BJ (cell line): ENCODE results near the gene PIAS4. TPM values are rescaled to one million over a fixed set of nuclear protein-coding genes. Genes with fewer than 3 reads are reported as not detected.

ENCODE experiments used
- CTCF ChIA-PET: fragments of 350-600 bp; formaldehyde crosslinking; extraction: SDS; loops from one replicate; lab custom pipeline; 2021; ENCODE audit warnings: antibody characterized with exemption, inconsistent platforms; lab: Yijun Ruan, JAX
- POLR2A ChIA-PET: fragments of 300-600 bp; sonication (Branson Sonifier 250); formaldehyde crosslinking; extraction: SDS; loops from one replicate; lab custom pipeline; 2021; ENCODE audit warnings: antibody characterized with exemption; lab: Charles Lee
- DNase-seq: peaks from one replicate; pipeline ENCODE4 v3.0.0-alpha.2; 2011; ENCODE audit warnings: low read depth
- H3K27me3 ChIP-seq: 2 replicates; pipeline ENCODE4 v1.6.0; 2011; ENCODE audit warnings: low read length; ENCODE audit not compliant: control insufficient read depth, insufficient read depth
- H3K36me3 ChIP-seq: 2 replicates; pipeline ENCODE4 v1.5.1; 2011; ENCODE audit warnings: low read length; ENCODE audit not compliant: control insufficient read depth, insufficient read depth
- H3K4me3 ChIP-seq: 2 replicates; pipeline ENCODE4 v1.5.1; 2011; ENCODE audit warnings: low read depth, mild to moderate bottlenecking, control low read depth, low read length
- polyA plus RNA-seq: library from polyadenylated mRNA; depleted of rRNA; stranded (reverse); fragments of >200 nt; gene quantifications from 2 replicates; pipeline ENCODE4 v1.2.3, GENCODE V29; 2011
- TF ChIP-seq, protein P1 (sequence below): IDR thresholded peaks from 2 replicates; pipeline ENCODE4 v1.5.1; 2011; ENCODE audit warnings: low read depth, mild to moderate bottlenecking, control low read depth, inconsistent platforms, low read length, moderate library complexity; ENCODE audit not compliant: insufficient read depth

The PIAS4 gene
- polyA plus RNA-seq, 1 experiment: 18.2 TPM

DNA sequence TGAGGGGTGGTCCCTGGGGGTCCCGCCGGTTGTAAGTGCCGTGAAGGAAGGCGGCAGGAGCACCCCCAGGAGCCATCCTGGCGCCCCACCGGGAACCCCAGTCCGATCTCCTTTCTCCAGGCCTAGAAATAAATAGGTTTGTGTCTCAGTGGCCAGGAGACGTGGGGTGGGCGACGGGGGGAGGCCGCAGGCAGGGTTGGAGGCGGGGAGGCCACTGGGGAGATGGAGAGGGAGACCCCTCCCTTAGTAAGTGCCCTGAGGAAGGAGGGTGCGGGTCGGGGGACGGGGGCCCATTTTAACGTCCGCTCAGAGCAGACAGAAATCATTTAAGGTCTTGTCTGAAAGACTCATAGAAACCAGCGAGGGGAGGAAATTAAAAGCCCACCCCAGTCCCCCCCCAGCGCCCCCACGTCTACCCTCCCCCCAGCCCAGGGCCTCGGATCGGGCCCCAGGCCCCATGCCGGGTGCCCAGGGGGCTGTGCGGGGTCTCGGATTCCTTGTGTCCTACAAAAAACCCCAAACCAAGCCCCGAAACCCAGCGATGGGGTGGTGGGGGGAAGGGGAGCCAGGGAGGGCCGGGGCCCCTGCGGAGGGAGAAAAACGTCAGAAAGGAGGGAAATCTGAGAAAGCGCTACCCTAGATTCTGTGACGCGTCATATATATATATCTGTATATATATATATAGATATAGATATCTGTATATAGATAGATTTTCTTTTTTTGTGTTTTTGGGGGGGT, 39.6 kb downstream of the PIAS4 start:
- CTCF ChIA-PET: no interaction called here
- Histone ChIP-seq H3K36me3 (peaks cover 20% of the 10 kb centered on the region), H3K27me3 (no peaks in the 10 kb centered on the region), H3K4me3 (no peak overlapping the region)
- TF ChIP-seq, protein P1, sequence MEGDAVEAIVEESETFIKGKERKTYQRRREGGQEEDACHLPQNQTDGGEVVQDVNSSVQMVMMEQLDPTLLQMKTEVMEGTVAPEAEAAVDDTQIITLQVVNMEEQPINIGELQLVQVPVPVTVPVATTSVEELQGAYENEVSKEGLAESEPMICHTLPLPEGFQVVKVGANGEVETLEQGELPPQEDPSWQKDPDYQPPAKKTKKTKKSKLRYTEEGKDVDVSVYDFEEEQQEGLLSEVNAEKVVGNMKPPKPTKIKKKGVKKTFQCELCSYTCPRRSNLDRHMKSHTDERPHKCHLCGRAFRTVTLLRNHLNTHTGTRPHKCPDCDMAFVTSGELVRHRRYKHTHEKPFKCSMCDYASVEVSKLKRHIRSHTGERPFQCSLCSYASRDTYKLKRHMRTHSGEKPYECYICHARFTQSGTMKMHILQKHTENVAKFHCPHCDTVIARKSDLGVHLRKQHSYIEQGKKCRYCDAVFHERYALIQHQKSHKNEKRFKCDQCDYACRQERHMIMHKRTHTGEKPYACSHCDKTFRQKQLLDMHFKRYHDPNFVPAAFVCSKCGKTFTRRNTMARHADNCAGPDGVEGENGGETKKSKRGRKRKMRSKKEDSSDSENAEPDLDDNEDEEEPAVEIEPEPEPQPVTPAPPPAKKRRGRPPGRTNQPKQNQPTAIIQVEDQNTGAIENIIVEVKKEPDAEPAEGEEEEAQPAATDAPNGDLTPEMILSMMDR: no peak
- POLR2A ChIA-PET: no interaction called here
- no peak for DNase-seq

DNA sequence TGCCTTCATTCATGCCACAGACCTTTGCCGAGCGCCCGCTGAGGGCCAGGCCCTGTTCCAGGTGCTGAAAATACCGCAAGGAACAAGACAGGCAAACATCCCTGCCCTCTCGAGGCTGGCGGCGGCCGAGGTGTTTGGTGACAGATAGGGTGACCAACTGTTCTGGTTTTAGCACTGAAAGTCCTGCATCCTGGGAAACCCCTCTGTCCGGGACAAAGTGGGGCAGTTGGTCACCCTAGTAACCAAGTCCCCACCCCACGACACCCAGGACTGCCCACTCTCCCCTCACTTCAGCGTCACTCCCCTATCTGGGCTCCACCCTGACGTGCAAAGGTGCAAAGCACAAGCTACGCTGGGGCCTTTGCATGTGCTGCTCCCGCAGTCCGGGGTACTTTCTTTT, 41.9 kb downstream of the PIAS4 start:
- TF ChIP-seq, protein P1: no peak
- ChIA-PET POLR2A (no interaction called here), CTCF (interaction anchor here (0.6 kb wide), 1 partner anchor 40 kb away, joined by 3 read pairs; no protein-coding TSS in a partner anchor)
- H3K27me3 ChIP-seq: no peaks in the 10 kb centered on the region
- H3K36me3 ChIP-seq: peaks cover 28% of the 10 kb centered on the region
- no peak for DNase-seq
- no peak overlapping the region for H3K4me3 ChIP-seq

DNA sequence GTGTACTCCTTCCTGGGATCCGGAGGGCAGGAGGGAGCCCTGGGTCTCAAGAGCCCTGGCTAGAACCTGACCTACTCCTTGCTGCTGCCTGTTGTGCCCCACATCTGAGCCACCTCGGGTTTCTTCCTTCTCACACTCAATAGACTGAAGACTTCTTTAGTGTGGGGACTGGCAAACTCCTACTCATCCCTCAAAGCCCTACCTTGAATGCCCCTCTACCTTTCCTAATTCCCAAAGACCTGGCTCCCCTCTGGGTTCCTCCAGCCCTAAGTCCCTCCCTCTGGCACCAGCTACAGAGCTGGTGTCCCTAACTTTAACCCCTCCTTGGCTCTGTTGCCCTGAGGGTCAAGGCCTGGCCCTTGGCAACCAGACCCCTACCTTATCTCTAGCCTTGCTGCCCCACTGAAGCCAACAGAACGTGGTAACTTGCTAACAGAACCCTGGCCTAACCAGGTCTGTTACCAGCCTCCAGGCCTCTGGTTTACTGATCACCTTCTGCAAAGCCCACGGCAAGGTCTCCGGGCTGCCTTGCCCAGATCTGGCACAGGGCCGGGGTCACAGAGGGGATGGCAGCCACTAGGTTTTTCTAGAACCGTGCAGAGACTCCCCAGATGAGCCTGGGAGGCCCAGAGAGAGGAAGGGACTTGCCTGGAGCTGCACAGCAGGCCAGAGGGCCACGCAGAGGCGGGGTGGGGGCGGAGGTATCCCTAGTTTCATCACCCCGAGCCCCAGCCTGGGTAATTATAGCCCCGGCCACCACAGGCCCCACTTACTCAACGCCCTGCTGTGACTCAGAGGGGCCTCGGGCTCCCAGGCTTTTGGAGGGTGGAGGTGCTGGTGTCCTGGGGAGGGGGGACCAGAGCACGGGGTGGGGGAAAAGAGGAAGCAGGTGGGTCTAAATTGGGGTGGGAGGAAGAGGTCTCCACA, 43.9 kb downstream of the PIAS4 start:
- CTCF ChIA-PET: interaction anchor here (1.1 kb wide), 1 partner anchor 89 kb away, joined by 3 read pairs; no protein-coding TSS in a partner anchor
- H3K4me3 ChIP-seq: no peak overlapping the region
- H3K27me3 ChIP-seq: no peaks in the 10 kb centered on the region
- DNase-seq: no peak
- TF ChIP-seq, protein P1: no peak
- POLR2A ChIA-PET: no interaction called here
- peaks cover 36% of the 10 kb centered on the region for H3K36me3 ChIP-seq

- POLR2A ChIA-PET: no interaction called here
Observed at GRCh38 chr19:4052114-4052992, 44.8 kb downstream of the PIAS4 start.

More at GRCh38 chr19:4052114-4052992, 44.8 kb downstream of the PIAS4 start:
- peaks cover 36% of the 10 kb centered on the region for H3K36me3 ChIP-seq
- TF ChIP-seq, protein P1: no peak
- CTCF ChIA-PET: interaction anchor here (1.1 kb wide), 1 partner anchor 88 kb away, joined by 3 read pairs; no protein-coding TSS in a partner anchor
- no peak overlapping the region for H3K4me3 ChIP-seq
- no peaks in the 10 kb centered on the region for H3K27me3 ChIP-seq
- DNase-seq: no peak
